ENCODE results near the gene CLCN7. TPM values are rescaled to one million over a fixed set of nuclear protein-coding genes. Genes with fewer than 3 reads are reported as not detected.

Gene CLCN7
- total and polyA plus RNA-seq, 2 experiments from 2014 or later, result 17.4 to 53.8 TPM

DNA sequence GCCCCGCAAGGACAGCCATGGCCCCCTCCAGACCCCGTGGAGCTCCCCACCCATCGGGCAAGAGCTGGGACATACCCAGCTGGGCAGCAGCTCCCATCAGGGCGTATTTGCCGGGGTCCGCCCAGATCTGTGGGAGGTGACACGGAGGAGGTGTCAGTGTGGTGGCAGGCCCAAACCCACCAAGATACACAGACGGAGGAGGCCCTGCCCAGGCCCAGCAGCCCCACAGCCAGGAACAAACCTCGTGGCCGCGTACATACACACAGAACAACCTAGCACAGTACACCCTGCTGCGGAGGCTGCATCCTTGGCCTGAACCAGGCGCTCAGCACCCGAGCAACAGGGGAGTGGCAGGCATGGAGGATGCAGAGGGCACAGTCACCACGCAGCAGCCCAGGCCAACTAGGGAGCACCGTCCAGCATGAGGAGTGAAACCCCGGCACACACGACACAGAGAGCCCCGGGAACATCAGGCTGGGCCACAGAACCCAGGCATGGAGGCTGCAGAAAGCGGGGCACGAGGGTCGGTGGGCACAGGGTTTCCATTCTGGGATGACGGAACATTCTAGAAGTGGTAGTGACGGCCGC is 25.5 kb downstream of the CLCN7 start (continued):
- TF ChIP-seq, protein P1, sequence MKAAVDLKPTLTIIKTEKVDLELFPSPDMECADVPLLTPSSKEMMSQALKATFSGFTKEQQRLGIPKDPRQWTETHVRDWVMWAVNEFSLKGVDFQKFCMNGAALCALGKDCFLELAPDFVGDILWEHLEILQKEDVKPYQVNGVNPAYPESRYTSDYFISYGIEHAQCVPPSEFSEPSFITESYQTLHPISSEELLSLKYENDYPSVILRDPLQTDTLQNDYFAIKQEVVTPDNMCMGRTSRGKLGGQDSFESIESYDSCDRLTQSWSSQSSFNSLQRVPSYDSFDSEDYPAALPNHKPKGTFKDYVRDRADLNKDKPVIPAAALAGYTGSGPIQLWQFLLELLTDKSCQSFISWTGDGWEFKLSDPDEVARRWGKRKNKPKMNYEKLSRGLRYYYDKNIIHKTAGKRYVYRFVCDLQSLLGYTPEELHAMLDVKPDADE (IDR thresholded peaks at IDR 0.05), result no peak
- no peak for TF ChIP-seq JUNB (IDR thresholded peaks at IDR 0.05; ENCODE audit: unreplicated experiment)
- TF ChIP-seq, protein P2, sequence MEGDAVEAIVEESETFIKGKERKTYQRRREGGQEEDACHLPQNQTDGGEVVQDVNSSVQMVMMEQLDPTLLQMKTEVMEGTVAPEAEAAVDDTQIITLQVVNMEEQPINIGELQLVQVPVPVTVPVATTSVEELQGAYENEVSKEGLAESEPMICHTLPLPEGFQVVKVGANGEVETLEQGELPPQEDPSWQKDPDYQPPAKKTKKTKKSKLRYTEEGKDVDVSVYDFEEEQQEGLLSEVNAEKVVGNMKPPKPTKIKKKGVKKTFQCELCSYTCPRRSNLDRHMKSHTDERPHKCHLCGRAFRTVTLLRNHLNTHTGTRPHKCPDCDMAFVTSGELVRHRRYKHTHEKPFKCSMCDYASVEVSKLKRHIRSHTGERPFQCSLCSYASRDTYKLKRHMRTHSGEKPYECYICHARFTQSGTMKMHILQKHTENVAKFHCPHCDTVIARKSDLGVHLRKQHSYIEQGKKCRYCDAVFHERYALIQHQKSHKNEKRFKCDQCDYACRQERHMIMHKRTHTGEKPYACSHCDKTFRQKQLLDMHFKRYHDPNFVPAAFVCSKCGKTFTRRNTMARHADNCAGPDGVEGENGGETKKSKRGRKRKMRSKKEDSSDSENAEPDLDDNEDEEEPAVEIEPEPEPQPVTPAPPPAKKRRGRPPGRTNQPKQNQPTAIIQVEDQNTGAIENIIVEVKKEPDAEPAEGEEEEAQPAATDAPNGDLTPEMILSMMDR (conservative IDR thresholded peaks at IDR 0.05; ENCODE audit: low read depth in 2 of 2), result no peak

DNA sequence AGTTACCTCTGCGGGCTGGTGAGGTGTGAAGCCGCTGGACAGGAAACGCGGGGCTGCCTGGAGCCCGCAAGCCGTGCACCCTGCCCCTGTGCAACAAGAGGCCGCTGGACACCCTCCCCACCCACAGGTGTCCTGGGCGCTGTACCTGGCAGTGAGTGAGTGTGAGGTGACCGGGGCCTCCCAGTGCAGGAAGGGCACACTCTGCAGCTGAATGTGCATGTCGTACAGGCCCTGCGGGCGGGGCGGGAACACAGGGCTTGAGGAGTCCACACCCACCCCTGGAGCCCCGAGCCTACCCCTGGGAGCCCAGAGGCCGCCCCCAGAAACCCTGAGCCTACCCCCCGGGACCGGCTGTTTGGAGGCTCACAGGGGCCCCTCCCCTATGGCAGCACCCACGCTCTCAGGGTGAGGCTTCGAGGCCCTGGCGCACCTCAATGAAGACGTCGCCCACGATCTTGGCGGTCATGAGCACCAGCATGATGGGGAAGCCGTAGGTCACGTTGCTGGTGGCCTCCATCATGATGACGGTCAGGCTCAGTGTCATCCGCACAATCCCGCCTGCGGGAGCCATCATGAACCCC is 26.2 kb downstream of the CLCN7 start:
- Mint-ChIP-seq H3K4me1 (no peaks in the 10 kb centered on the region), H3K9me3 (no peaks in the 10 kb centered on the region), H3K36me3 (ENCODE audit: low read depth) (peaks cover 12% of the 10 kb centered on the region), H3K27ac (no peak overlapping the region), H3K4me3 (no peak overlapping the region), H3K27me3 (ENCODE audit: insufficient read depth, low read depth, poor library complexity) (peaks cover 9% of the 10 kb centered on the region)
- ATAC-seq, result no peak
- no peak for DNase-seq (ENCODE audit: low spot score)
- Histone ChIP-seq H4K20me1 (replicated peaks; ENCODE audit: insufficient read depth) (no peaks in the 10 kb centered on the region), H3K4me2 (no peak overlapping the region), H3K79me2 (replicated peaks; ENCODE audit: insufficient read depth) (no peaks in the 10 kb centered on the region), H3K9me2 (ENCODE audit: insufficient read depth) (no peaks in the 10 kb centered on the region), H3K36me3 (ENCODE audit: insufficient read depth) (no peaks in the 10 kb centered on the region), H2AFZ (no peak overlapping the region), H3K27me3 (ENCODE audit: insufficient read depth) (no peaks in the 10 kb centered on the region), H3K4me1 (ENCODE audit: insufficient read depth) (no peaks in the 10 kb centered on the region), H3K4me3 (no peak overlapping the region), H3F3A (replicated peaks; ENCODE audit: low read depth) (no peaks in the 10 kb centered on the region), H3K27ac (ENCODE audit: low read depth) (no peak overlapping the region)
- no peak for TF ChIP-seq EZH2phosphoT487 (IDR thresholded peaks at IDR 0.05; ENCODE audit: unreplicated experiment)
- no peak for TF ChIP-seq NANOG (IDR thresholded peaks at IDR 0.05; ENCODE audit: borderline replicate concordance)
- TF ChIP-seq, protein P2 (conservative IDR thresholded peaks at IDR 0.05; ENCODE audit: low read depth in 2 of 2), result no peak
- TF ChIP-seq CREB1 (CRISPR knock-in tag; IDR thresholded peaks at IDR 0.05; ENCODE audit: low read depth), result no peak

DNA sequence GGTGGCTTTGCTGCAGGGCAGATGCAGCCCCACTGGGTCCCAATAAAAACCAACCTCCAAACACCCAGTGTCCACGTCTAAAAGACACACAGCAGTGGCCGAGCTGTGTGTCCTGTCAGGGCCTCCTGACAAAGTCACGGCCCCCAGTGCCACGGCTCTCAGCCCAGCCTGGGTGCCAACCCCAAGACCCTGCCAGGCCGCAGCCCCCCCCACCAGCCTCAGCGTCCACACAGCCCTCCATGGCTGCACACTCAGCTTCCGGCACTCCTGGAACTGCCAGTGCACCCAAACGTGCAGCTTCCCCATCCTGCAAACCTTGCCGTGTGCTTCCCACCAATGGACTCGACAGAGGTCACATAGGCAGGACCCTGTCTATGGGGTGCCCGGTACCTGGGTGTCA is 26.9 kb downstream of the CLCN7 start:
- Mint-ChIP-seq H3K4me3 (no peak overlapping the region), H3K36me3 (ENCODE audit: low read depth) (peaks cover 12% of the 10 kb centered on the region), H3K9me3 (no peaks in the 10 kb centered on the region), H3K4me1 (no peaks in the 10 kb centered on the region), H3K27ac (no peak overlapping the region), H3K27me3 (ENCODE audit: insufficient read depth, low read depth, poor library complexity) (peaks cover 9% of the 10 kb centered on the region)
- Histone ChIP-seq H3K4me3 (no peak overlapping the region), H3F3A (replicated peaks; ENCODE audit: low read depth) (no peaks in the 10 kb centered on the region), H3K4me1 (ENCODE audit: insufficient read depth) (no peaks in the 10 kb centered on the region), H3K27me3 (ENCODE audit: insufficient read depth) (no peaks in the 10 kb centered on the region), H4K20me1 (replicated peaks; ENCODE audit: insufficient read depth) (no peaks in the 10 kb centered on the region), H3K36me3 (ENCODE audit: insufficient read depth) (no peaks in the 10 kb centered on the region), H3K27ac (ENCODE audit: low read depth) (no peak overlapping the region), H3K79me2 (replicated peaks; ENCODE audit: insufficient read depth) (no peaks in the 10 kb centered on the region), H3K4me2 (no peak overlapping the region), H2AFZ (no peak overlapping the region), H3K9me2 (ENCODE audit: insufficient read depth) (no peaks in the 10 kb centered on the region)
- no peak for DNase-seq (ENCODE audit: low spot score)
- ATAC-seq, result no peak
- no peak for TF ChIP-seq EZH2phosphoT487 (IDR thresholded peaks at IDR 0.05; ENCODE audit: unreplicated experiment)
- TF ChIP-seq, protein P3, sequence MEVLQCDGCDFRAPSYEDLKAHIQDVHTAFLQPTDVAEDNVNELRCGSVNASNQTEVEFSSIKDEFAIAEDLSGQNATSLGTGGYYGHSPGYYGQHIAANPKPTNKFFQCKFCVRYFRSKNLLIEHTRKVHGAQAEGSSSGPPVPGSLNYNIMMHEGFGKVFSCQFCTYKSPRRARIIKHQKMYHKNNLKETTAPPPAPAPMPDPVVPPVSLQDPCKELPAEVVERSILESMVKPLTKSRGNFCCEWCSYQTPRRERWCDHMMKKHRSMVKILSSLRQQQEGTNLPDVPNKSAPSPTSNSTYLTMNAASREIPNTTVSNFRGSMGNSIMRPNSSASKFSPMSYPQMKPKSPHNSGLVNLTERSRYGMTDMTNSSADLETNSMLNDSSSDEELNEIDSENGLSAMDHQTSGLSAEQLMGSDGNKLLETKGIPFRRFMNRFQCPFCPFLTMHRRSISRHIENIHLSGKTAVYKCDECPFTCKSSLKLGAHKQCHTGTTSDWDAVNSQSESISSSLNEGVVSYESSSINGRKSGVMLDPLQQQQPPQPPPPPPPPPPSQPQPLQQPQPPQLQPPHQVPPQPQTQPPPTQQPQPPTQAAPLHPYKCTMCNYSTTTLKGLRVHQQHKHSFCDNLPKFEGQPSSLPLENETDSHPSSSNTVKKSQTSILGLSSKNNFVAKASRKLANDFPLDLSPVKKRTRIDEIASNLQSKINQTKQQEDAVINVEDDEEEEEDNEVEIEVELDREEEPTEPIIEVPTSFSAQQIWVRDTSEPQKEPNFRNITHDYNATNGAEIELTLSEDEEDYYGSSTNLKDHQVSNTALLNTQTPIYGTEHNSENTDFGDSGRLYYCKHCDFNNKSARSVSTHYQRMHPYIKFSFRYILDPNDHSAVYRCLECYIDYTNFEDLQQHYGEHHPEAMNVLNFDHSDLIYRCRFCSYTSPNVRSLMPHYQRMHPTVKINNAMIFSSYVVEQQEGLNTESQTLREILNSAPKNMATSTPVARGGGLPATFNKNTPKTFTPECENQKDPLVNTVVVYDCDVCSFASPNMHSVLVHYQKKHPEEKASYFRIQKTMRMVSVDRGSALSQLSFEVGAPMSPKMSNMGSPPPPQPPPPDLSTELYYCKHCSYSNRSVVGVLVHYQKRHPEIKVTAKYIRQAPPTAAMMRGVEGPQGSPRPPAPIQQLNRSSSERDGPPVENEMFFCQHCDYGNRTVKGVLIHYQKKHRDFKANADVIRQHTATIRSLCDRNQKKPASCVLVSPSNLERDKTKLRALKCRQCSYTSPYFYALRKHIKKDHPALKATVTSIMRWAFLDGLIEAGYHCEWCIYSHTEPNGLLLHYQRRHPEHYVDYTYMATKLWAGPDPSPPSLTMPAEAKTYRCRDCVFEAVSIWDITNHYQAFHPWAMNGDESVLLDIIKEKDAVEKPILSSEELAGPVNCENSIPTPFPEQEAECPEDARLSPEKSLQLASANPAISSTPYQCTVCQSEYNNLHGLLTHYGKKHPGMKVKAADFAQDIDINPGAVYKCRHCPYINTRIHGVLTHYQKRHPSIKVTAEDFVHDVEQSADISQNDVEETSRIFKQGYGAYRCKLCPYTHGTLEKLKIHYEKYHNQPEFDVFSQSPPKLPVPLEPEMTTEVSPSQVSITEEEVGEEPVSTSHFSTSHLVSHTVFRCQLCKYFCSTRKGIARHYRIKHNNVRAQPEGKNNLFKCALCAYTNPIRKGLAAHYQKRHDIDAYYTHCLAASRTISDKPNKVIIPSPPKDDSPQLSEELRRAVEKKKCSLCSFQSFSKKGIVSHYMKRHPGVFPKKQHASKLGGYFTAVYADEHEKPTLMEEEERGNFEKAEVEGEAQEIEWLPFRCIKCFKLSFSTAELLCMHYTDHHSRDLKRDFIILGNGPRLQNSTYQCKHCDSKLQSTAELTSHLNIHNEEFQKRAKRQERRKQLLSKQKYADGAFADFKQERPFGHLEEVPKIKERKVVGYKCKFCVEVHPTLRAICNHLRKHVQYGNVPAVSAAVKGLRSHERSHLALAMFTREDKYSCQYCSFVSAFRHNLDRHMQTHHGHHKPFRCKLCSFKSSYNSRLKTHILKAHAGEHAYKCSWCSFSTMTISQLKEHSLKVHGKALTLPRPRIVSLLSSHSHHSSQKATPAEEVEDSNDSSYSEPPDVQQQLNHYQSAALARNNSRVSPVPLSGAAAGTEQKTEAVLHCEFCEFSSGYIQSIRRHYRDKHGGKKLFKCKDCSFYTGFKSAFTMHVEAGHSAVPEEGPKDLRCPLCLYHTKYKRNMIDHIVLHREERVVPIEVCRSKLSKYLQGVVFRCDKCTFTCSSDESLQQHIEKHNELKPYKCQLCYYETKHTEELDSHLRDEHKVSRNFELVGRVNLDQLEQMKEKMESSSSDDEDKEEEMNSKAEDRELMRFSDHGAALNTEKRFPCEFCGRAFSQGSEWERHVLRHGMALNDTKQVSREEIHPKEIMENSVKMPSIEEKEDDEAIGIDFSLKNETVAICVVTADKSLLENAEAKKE (CRISPR knock-in tag; IDR thresholded peaks at IDR 0.05), result no peak

Measured in GM23338 (cell line).